Lung (tissue), 12 donors: ENCODE data around the gene ATG2B. TPM values are rescaled to one million over a fixed set of nuclear protein-coding genes. Genes with fewer than 3 reads are reported as not detected.

Experiments used
- ATAC-seq: fragments of 200-7000 bp; cut with Tn5 transposase; one replicate; pipeline ENCODE4 v1.9.1; 2020; ENCODE audit warnings: moderate number of reproducible peaks; ENCODE audit not compliant: insufficient read depth, low FRiP score
- DNase-seq, 3 donors: peaks; one replicate each; pipeline ENCODE4 v3.0.0-alpha.2; 2013 to 2017
- H3K27ac ChIP-seq, 2 donors: one replicate each; pipeline ENCODE4 v1.5.1; 2013; ENCODE audit warnings: mild to moderate bottlenecking in 2 of 2, moderate library complexity in 2 of 2, control low read depth in 1 of 2, inconsistent platforms in 1 of 2, low read depth in 1 of 2, low read length in 1 of 2
- H3K27me3 ChIP-seq, 3 donors: one replicate each; pipeline ENCODE4 v1.5.1; 2013; ENCODE audit warnings: low read length in 2 of 3; ENCODE audit not compliant: control insufficient read depth in 3 of 3, insufficient read depth in 3 of 3
- H3K36me3 ChIP-seq, 4 donors: one replicate each; pipeline ENCODE4 v1.5.1; 2013; ENCODE audit warnings: low read length in 4 of 4, mild to moderate bottlenecking in 1 of 4, moderate library complexity in 1 of 4; ENCODE audit not compliant: control insufficient read depth in 4 of 4, insufficient read depth in 4 of 4
- H3K4me1 ChIP-seq, 5 donors: one replicate each; pipeline ENCODE4 v1.5.1; 2013; ENCODE audit warnings: low read length in 5 of 5, mild to moderate bottlenecking in 2 of 5, moderate library complexity in 1 of 5; ENCODE audit not compliant: control insufficient read depth in 5 of 5, insufficient read depth in 5 of 5
- H3K4me3 ChIP-seq: one replicate; pipeline ENCODE4 v1.5.1; 2013; ENCODE audit warnings: mild to moderate bottlenecking, control low read depth, moderate library complexity
- H3K9ac ChIP-seq, 2 donors: one replicate each; pipeline ENCODE4 v1.5.1; 2013; ENCODE audit warnings: low read length in 2 of 2, control low read depth in 1 of 2; ENCODE audit not compliant: insufficient read depth in 1 of 2
- H3K9me3 ChIP-seq, 4 donors: one replicate each; pipeline ENCODE4 v1.5.1; 2013; ENCODE audit warnings: low read length in 3 of 4, mild to moderate bottlenecking in 1 of 4, moderate library complexity in 1 of 4; ENCODE audit not compliant: control insufficient read depth in 4 of 4, insufficient read depth in 3 of 4
- CTCF ChIP-seq: IDR thresholded peaks from 2 replicates; pipeline ENCODE4 v1.5.1; 2012; ENCODE audit warnings: mild to moderate bottlenecking; ENCODE audit errors: control extremely low read depth, extremely low read depth
- WGBS, 2 donors: extraction: QIAGEN DNeasy Blood & Tissue Kit; methylation state at CpG; one replicate each; pipeline ENCODE4 v1.1.7; 2013; 5-methylcytosine and 5-hydroxymethylcytosine counted together
- polyA plus RNA-seq, 2 donors: library from polyadenylated mRNA; stranded (reverse); fragments of 200-250 nt; gene quantifications; one replicate each; pipeline ENCODE4 v1.2.1, GENCODE V29; 2013
- total RNA-seq, 2 donors: library from RNA; depleted of rRNA in 1 of 2; stranded (reverse); fragments of >200 nt in 1 of 2; gene quantifications; one replicate each; pipeline ENCODE4 v1.2.1, GENCODE V29; 2014 to 2021
- donor health status: control.
- donor health status: control.
- donor health status: Bipolar disorder and iron deficiency.
- donor health status: healthy.
- donor health status: DM: yes; HTN: yes; CAD: no.

The ATG2B gene
- total and polyA plus RNA-seq, 4 donors, result 3.6 to 64.3 (median 13.2) TPM

GRCh38 chr14:96252999-96253539 is 110.1 kb downstream of the ATG2B start:
- Histone ChIP-seq H3K36me3 (no peaks in the 10 kb centered on the region), H3K9me3 (no peaks in the 10 kb centered on the region), H3K4me1 (peaks cover 0 to 34% (median 2%) of the 10 kb centered on the region in 5 donors), H3K9ac (no peak overlapping the region), H3K27me3 (peaks cover 0 to 3% (median 0%) of the 10 kb centered on the region in 3 donors), H3K4me3 (no peak overlapping the region), H3K27ac (no peak overlapping the region)
- peak; percentile 64 for ATAC-seq
- no peak for TF ChIP-seq CTCF
- peak; percentile 40 to 69 (median 56) for DNase-seq
- 73 to 75% methylated on average over 9 of the region's 9 CpGs for WGBS, 2 donors

GRCh38 chr14:96252323-96252998 is 110.7 kb downstream of the ATG2B start:
- Histone ChIP-seq H3K9ac (no peak overlapping the region), H3K4me1 (peaks cover 0 to 34% (median 2%) of the 10 kb centered on the region in 5 donors), H3K9me3 (no peaks in the 10 kb centered on the region), H3K27ac (no peak overlapping the region), H3K4me3 (no peak overlapping the region), H3K36me3 (no peaks in the 10 kb centered on the region), H3K27me3 (peaks cover 0 to 3% (median 0%) of the 10 kb centered on the region in 3 donors)
- ATAC-seq (no peak), DNase-seq (no peak)
- TF ChIP-seq CTCF, result no peak
- WGBS, 2 donors, result 93% methylated on average over 19 of the region's 19 CpGs

DNA sequence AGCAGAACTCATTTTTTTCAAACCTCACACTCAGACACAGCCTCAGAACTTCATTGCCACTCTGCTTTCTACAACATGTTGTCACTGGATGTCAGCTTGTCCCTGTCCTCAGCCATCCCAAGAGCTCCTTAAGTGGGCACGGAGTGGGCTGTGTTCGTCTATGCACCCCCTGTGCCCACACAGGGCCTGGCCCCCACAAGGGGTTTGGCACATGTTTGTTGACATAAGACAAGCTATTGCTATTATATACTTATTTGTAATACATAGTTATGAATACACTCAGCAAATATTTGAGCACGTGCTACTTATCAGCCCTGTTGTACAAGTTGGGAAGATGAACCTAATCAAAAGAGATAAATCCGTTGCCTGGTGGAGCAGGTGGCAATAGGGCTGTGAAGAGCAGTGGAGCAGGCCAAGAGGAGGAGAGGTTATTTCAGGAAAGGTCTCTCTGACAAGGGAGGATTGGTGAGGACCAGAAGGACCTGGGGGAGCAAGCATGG is 111.4 kb downstream of the ATG2B start:
- peaks cover 0 to 34% (median 2%) of the 10 kb centered on the region in 5 donors for H3K4me1 ChIP-seq
- no peak overlapping the region for H3K4me3 ChIP-seq
- no peaks in the 10 kb centered on the region for H3K36me3 ChIP-seq
- no peak for ATAC-seq
- no peak for TF ChIP-seq CTCF
- 72 to 87% methylated on average over 4 of the region's 4 CpGs for WGBS, 2 donors
- peaks cover 0 to 3% (median 0%) of the 10 kb centered on the region in 3 donors for H3K27me3 ChIP-seq
- H3K27ac ChIP-seq, result no peak overlapping the region
- H3K9ac ChIP-seq, result no peak overlapping the region
- no peak for DNase-seq
- no peaks in the 10 kb centered on the region for H3K9me3 ChIP-seq
